Esophagus squamous epithelium (tissue), 4 donors: ENCODE measurements around the gene APMAP.

Source experiments
- POLR2A ChIP-seq, 4 donors: fragments of 450-650 bp; IDR thresholded peaks; one replicate each; pipeline ENCODE4 v1.6.1; 2017; ENCODE audit warnings: antibody characterized with exemption in 4 of 4, mild to moderate bottlenecking in 4 of 4, moderate library complexity in 3 of 4
- TF ChIP-seq, protein P1 (sequence below), 6 experiments: fragments of 450-650 bp in 4 of 6; fragments of 200-600 bp in 2 of 6; sonication (generic) in 2 of 6; IDR thresholded peaks; one replicate each; pipeline ENCODE4 v1.5.1; 2016 to 2019; ENCODE audit warnings: antibody characterized with exemption in 6 of 6, mild to moderate bottlenecking in 4 of 6, moderate library complexity in 4 of 6

DNA sequence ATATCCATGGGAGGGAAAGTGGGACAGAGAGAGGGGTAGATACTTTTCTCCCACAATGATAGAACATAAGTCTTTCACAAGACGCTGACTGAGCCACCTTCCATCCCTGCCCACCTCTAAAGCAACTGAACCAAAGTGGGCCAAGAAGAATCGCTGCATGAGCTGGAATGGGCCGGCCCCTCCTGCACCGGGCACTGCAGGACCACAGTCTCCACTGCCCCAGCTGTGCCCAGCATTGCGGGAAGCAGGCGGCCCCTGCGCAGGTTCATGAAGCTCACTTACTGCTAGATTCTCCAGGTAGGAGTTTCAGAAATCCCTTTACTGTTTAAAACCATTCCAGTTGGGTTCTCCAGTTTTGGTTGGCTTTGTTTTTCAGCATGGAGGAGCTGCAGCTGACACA, 75.5 kb downstream of the APMAP start:
- TF ChIP-seq, protein P1, sequence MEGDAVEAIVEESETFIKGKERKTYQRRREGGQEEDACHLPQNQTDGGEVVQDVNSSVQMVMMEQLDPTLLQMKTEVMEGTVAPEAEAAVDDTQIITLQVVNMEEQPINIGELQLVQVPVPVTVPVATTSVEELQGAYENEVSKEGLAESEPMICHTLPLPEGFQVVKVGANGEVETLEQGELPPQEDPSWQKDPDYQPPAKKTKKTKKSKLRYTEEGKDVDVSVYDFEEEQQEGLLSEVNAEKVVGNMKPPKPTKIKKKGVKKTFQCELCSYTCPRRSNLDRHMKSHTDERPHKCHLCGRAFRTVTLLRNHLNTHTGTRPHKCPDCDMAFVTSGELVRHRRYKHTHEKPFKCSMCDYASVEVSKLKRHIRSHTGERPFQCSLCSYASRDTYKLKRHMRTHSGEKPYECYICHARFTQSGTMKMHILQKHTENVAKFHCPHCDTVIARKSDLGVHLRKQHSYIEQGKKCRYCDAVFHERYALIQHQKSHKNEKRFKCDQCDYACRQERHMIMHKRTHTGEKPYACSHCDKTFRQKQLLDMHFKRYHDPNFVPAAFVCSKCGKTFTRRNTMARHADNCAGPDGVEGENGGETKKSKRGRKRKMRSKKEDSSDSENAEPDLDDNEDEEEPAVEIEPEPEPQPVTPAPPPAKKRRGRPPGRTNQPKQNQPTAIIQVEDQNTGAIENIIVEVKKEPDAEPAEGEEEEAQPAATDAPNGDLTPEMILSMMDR (IDR thresholded peaks at IDR 0.05) = no peak
- TF ChIP-seq POLR2A (IDR thresholded peaks at IDR 0.05) = no peak
